Loucy (cell line): Measurements from ENCODE around the gene MYO3B.

Source experiments
- EZH2phosphoT487 ChIP-seq: fragments of 200-600 bp; IDR thresholded peaks from 2 replicates; pipeline ENCODE4 v1.6.1; 2018; ENCODE audit warnings: antibody characterized with exemption, mild to moderate bottlenecking, moderate library complexity, borderline replicate concordance
- TF ChIP-seq, protein P1 (sequence below): fragments of 200-600 bp; sonication (generic); conservative IDR thresholded peaks from 2 replicates; pipeline ENCODE4 v1.5.1; 2014; ENCODE audit warnings: mild to moderate bottlenecking, antibody characterized with exemption, low read length

DNA sequence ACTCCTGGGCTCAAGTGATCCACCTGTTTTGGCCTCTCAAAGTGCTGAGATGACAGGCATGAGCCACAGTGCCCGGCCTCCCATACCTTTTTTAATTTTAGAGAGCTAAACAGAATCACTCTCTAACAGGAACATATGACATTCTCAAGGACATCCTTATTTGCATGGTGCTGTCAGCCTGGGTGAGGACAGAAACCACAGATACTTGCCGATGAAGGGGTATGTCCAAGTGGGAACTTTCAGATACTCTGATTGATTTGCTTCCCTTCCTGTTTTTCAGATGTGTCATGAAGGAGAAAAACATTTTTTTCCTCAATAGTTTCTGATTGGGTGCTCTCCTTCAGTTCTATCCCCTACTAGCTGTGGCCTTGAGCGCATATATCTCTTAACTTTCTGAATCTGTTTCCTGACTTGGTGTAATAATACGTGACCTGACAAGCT, 49.6 kb downstream of the MYO3B start:
- TF ChIP-seq, protein P1, sequence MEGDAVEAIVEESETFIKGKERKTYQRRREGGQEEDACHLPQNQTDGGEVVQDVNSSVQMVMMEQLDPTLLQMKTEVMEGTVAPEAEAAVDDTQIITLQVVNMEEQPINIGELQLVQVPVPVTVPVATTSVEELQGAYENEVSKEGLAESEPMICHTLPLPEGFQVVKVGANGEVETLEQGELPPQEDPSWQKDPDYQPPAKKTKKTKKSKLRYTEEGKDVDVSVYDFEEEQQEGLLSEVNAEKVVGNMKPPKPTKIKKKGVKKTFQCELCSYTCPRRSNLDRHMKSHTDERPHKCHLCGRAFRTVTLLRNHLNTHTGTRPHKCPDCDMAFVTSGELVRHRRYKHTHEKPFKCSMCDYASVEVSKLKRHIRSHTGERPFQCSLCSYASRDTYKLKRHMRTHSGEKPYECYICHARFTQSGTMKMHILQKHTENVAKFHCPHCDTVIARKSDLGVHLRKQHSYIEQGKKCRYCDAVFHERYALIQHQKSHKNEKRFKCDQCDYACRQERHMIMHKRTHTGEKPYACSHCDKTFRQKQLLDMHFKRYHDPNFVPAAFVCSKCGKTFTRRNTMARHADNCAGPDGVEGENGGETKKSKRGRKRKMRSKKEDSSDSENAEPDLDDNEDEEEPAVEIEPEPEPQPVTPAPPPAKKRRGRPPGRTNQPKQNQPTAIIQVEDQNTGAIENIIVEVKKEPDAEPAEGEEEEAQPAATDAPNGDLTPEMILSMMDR = no peak
- TF ChIP-seq EZH2phosphoT487 = no peak
